HepG2 (cell line): Measurements from ENCODE around the gene TTPAL. TPM values are rescaled to one million over a fixed set of nuclear protein-coding genes. Genes with fewer than 3 reads are reported as not detected.

ENCODE experiments used
- ATAC-seq: fragments of 200-7000 bp; cut with Tn5 transposase; 3 replicates; pipeline ENCODE4 v1.9.1; 2020; ENCODE audit warnings: mild to moderate bottlenecking, moderate library complexity
- BruUV-seq: library from RNA; stranded (reverse); fragments of 400-500 nt; replicated peaks from 2 replicates; lab custom pipeline; 2021; lab: Mats Ljungman, UMichigan
- CTCF ChIA-PET: fragments of 300-600 bp; formaldehyde crosslinking; extraction: SDS; loops from one replicate; lab custom pipeline; 2021; ENCODE audit warnings: low total read pairs, inconsistent platforms, low intra/inter-chr PET ratio; lab: Yijun Ruan, JAX
- POLR2A ChIA-PET: fragments of 350-600 bp; sonication (Branson Sonifier 250); formaldehyde crosslinking; loops from one replicate; lab custom pipeline; 2020; ENCODE audit warnings: antibody characterized with exemption, inconsistent platforms; lab: Yijun Ruan, JAX
- DNase-seq: peaks from one replicate; pipeline ENCODE4 v3.0.0-alpha.2; 2015; ENCODE audit warnings: low spot score
- FAIRE-seq: peaks from 3 replicates; lab custom pipeline; 2011; peaks lifted over from hg19 to GRCh38; lab: Jason Lieb, UNC
- H2AFZ ChIP-seq: one replicate; pipeline ENCODE4 v1.6.1; 2011; ENCODE audit warnings: low read length, inconsistent platforms
- H3K27ac ChIP-seq: fragments of 300-600 bp; 3 replicates; pipeline ENCODE4 v1.8.0; 2011; ENCODE audit warnings: mixed run types, mild to moderate bottlenecking, mixed read lengths, low read length, inconsistent platforms; ENCODE audit not compliant: insufficient read depth; ENCODE audit errors: extremely low read length
- H3K27me3 ChIP-seq, 2 experiments: fragments of 200-600 bp in 1 of 2; 2 replicates in 1 of 2; 3 replicates in 1 of 2; pipeline versions ENCODE4 v1.6.0 to v1.8.0; 2011; ENCODE audit warnings: low read length in 2 of 2, mild to moderate bottlenecking in 2 of 2, moderate library complexity in 2 of 2, inconsistent platforms in 1 of 2; ENCODE audit not compliant: insufficient read depth in 2 of 2, control insufficient read depth in 1 of 2
- H3K36me3 ChIP-seq, 2 experiments: fragments of 200-600 bp in 1 of 2; replicated peaks in 1 of 2; 2 replicates in 1 of 2; 3 replicates in 1 of 2; pipeline versions ENCODE4 v1.5.1 to v1.8.0; 2011; ENCODE audit warnings: low read length in 2 of 2, inconsistent platforms in 1 of 2; ENCODE audit not compliant: insufficient read depth in 2 of 2, control insufficient read depth in 1 of 2
- H3K4me1 ChIP-seq: 2 replicates; pipeline ENCODE4 v1.5.1; 2012; ENCODE audit warnings: low read length, inconsistent platforms; ENCODE audit not compliant: insufficient read depth
- H3K4me2 ChIP-seq: 2 replicates; pipeline ENCODE4 v1.6.0; 2011; ENCODE audit warnings: low read depth, low read length, inconsistent platforms
- H3K4me3 ChIP-seq, 3 experiments: fragments of 200-600 bp in 1 of 3; sonication (generic), shearing (Covaris generic) in 1 of 3; replicated peaks in 1 of 3; 2 replicates each; pipeline ENCODE4 v1.5.1; 2011 to 2016; ENCODE audit warnings: low read length in 3 of 3, inconsistent platforms in 2 of 3, low read depth in 2 of 3, mild to moderate bottlenecking in 2 of 3, control low read depth in 1 of 3, mixed read lengths in 1 of 3; ENCODE audit not compliant: insufficient read depth in 1 of 3
- H3K79me2 ChIP-seq: one replicate; pipeline ENCODE4 v1.6.1; 2011; ENCODE audit warnings: low read length, inconsistent platforms; ENCODE audit not compliant: insufficient read depth
- H3K9ac ChIP-seq: 2 replicates; pipeline ENCODE4 v1.6.0; 2011; ENCODE audit warnings: mild to moderate bottlenecking, low read depth, low read length, inconsistent platforms; ENCODE audit not compliant: insufficient read depth
- H3K9me3 ChIP-seq: 2 replicates; pipeline ENCODE4 v1.5.1; 2012; ENCODE audit warnings: mild to moderate bottlenecking, low read length
- H4K20me1 ChIP-seq: 2 replicates; pipeline ENCODE4 v1.6.0; 2011; ENCODE audit warnings: inconsistent platforms, mild to moderate bottlenecking, low read length, moderate library complexity; ENCODE audit not compliant: insufficient read depth
- BHLHE40 ChIP-seq: IDR thresholded peaks from 2 replicates; pipeline ENCODE4 v1.6.1; 2011; ENCODE audit warnings: low read length, improper control_type of control experiment
- CEBPB ChIP-seq: IDR thresholded peaks from 2 replicates; pipeline ENCODE4 v1.6.1; 2011; ENCODE audit warnings: low read depth, low read length, improper control_type of control experiment, borderline replicate concordance
- HDAC1 ChIP-seq: sonication (generic); formaldehyde crosslinking; IDR thresholded peaks from 2 replicates; pipeline ENCODE4 v1.5.1; 2020; ENCODE audit warnings: mild to moderate bottlenecking, missing genetic modification reagents
- IRF1 ChIP-seq: sonication (generic); formaldehyde crosslinking; IDR thresholded peaks from 2 replicates; pipeline ENCODE4 v1.4.0; 2020; ENCODE audit warnings: low read depth, mild to moderate bottlenecking, missing genetic modification reagents
- MED13 ChIP-seq: sonication (generic); formaldehyde crosslinking; IDR thresholded peaks from 2 replicates; pipeline ENCODE4 v1.5.0; 2020; ENCODE audit warnings: missing genetic modification reagents
- SKIL ChIP-seq: sonication (generic); formaldehyde crosslinking; IDR thresholded peaks from 2 replicates; pipeline ENCODE4 v1.8.0; 2022; ENCODE audit warnings: missing genetic modification reagents, mild to moderate bottlenecking, moderate library complexity, borderline replicate concordance
- ZBTB3 ChIP-seq: sonication (generic); formaldehyde crosslinking; IDR thresholded peaks from 2 replicates; pipeline ENCODE4 v1.4.0; 2020; ENCODE audit warnings: low read depth, mild to moderate bottlenecking, moderate library complexity, missing genetic modification reagents, borderline replicate concordance
- ZBTB7B ChIP-seq: sonication (generic); formaldehyde crosslinking; IDR thresholded peaks from 2 replicates; pipeline ENCODE4 v1.4.0; 2020; ENCODE audit warnings: missing genetic modification reagents
- ZFP62 ChIP-seq: sonication (generic); formaldehyde crosslinking; IDR thresholded peaks from 2 replicates; pipeline ENCODE4 v1.4.0; 2020; ENCODE audit warnings: missing genetic modification reagents
- ZNF484 ChIP-seq: sonication (generic); formaldehyde crosslinking; IDR thresholded peaks from 2 replicates; pipeline ENCODE4 v1.5.1; 2020; ENCODE audit warnings: mild to moderate bottlenecking, low read depth, missing genetic modification reagents, borderline replicate concordance
- ZNF710 ChIP-seq: sonication (generic); formaldehyde crosslinking; IDR thresholded peaks from 2 replicates; pipeline ENCODE4 v1.5.0; 2020; ENCODE audit warnings: mild to moderate bottlenecking, missing genetic modification reagents, borderline replicate concordance
- WGBS: methylation state at CpG from one replicate; pipeline ENCODE4 v1.1.6; 2017; ENCODE audit warnings: low lambda C conversion rate; 5-methylcytosine and 5-hydroxymethylcytosine counted together
- in situ Hi-C: cut with HindIII; loops from 2 replicates; pipeline ENCODE4 v1.10.0; 2017; ENCODE audit warnings: low pct_unique_long_range_greater_than_20kb; ENCODE audit not compliant: extremely low pct_ligation_motif_present
- intact Hi-C: fragments of 100-400 bp; cut with micrococcal nuclease; formaldehyde crosslinking; loops from one replicate; pipeline ENCODE4 v1.10.0; 2022; ENCODE audit not compliant: unreplicated experiment
- polyA plus RNA-seq, 8 experiments: library from polyadenylated mRNA; depleted of rRNA in 3 of 8; stranded (reverse) in 7 of 8; unstranded in 1 of 8; fragments of >200 nt; fragmentation: Illumina TruSeq in 4 of 8; extraction: Trizol in 4 of 8; gene quantifications; 2 replicates each; pipeline versions ENCODE4 v1.2.1 to v1.2.3, GENCODE V29; 2011 to 2016; ENCODE audit warnings: low read depth in 4 of 8, missing spikeins in 1 of 8, mixed read lengths in 1 of 8; ENCODE audit not compliant: insufficient read depth in 1 of 8
- total RNA-seq, 5 experiments: library from RNA; depleted of rRNA; stranded (reverse); fragments of >200 nt; fragmentation: Illumina TruSeq; extraction: Trizol; gene quantifications; 2 replicates each; pipeline ENCODE4 v1.2.3, GENCODE V29; 2016; ENCODE audit warnings: low read depth in 1 of 5

Gene TTPAL
- total and polyA plus RNA-seq, 2 of the 13 experiments (the other 11 are each of a cell fraction or from before 2014, with no cell fraction given) = 4.3 to 18.8 TPM

GRCh38 chr20:44470327-44470726 is 5.3 kb upstream of the TTPAL start:
- H2AFZ ChIP-seq = no peak overlapping the region
- WGBS = 22% methylated on average over 5 of the region's 5 CpGs
- H4K20me1 ChIP-seq = no peaks in the 10 kb centered on the region
- no peaks in the 10 kb centered on the region for H3K9me3 ChIP-seq
- CTCF ChIA-PET = interaction anchor here (0.7 to 2.7 kb wide), 4 partner anchors 86 to 354 kb away, joined by 3 to 36 read pairs (median 18); no protein-coding TSS in a partner anchor
- no peaks in the 10 kb centered on the region for H3K36me3 ChIP-seq
- DNase-seq (no peak), ATAC-seq (no peak), FAIRE-seq (no peak)
- H3K4me1 ChIP-seq = peaks cover 53% of the 10 kb centered on the region
- no TSS peak for BruUV-seq
- TF ChIP-seq CEBPB (peak; percentile 38), ZNF484 (no peak), BHLHE40 (peak; percentile 65)
- TF ChIP-seq, all 625 proteins: peak for 2
- H3K27me3 ChIP-seq = no peaks in the 10 kb centered on the region; a peak in 1 of 5 replicates
- intact Hi-C loops = loop anchor here (2.0 kb wide), 1 partner anchor 76 kb away; no protein-coding TSS in a partner anchor
- H3K79me2 ChIP-seq = no peaks in the 10 kb centered on the region
- H3K4me3 ChIP-seq = no peak overlapping the region
- no peak overlapping the region for H3K27ac ChIP-seq
- POLR2A ChIA-PET = interaction anchor here (2.3 kb wide), 1 partner anchor 76 kb away, joined by 11 read pairs; no protein-coding TSS in a partner anchor
- H3K4me2 ChIP-seq = no peak overlapping the region
- no peak overlapping the region for H3K9ac ChIP-seq
- in situ Hi-C loops = loop anchor here (5.0 to 10.0 kb wide), 3 partner anchors 158 to 356 kb away; partner anchors contain the start of gene FITM2

- H3K36me3 ChIP-seq = no peaks in the 10 kb centered on the region
- intact Hi-C loops (loop anchor here (1.0 to 2.0 kb wide), 4 partner anchors 77 to 355 kb away; no protein-coding TSS in a partner anchor), in situ Hi-C loops (loop anchor here (5.0 to 10.0 kb wide), 3 partner anchors 159 to 357 kb away; partner anchors contain the start of gene FITM2)
- peak; percentile 45 for ATAC-seq
- CTCF ChIA-PET = interaction anchor here (0.7 to 3.0 kb wide), 10 partner anchors 10 to 395 kb away, joined by 3 to 36 read pairs (median 10); partner anchors contain the start of gene FITM2
- POLR2A ChIA-PET = interaction anchor here (0.7 to 2.6 kb wide), 9 partner anchors 10 to 260 kb away, joined by 3 to 14 read pairs (median 6); no protein-coding TSS in a partner anchor
- H3K4me1 ChIP-seq = peaks cover 53% of the 10 kb centered on the region
- H4K20me1 ChIP-seq = no peaks in the 10 kb centered on the region
- peak; percentile 81 for FAIRE-seq
- H3K27me3 ChIP-seq = no peaks in the 10 kb centered on the region; a peak in 1 of 5 replicates
- H3K4me2 ChIP-seq = peak overlapping the region; percentile 48
- H3K27ac ChIP-seq = no peak overlapping the region
- H3K9me3 ChIP-seq = no peaks in the 10 kb centered on the region
- H2AFZ ChIP-seq = no peak overlapping the region
- 8% methylated on average over 2 of the region's 2 CpGs for WGBS
- no TSS peak for BruUV-seq
- peak; percentile 86 for DNase-seq
- H3K4me3 ChIP-seq = no peak overlapping the region
- H3K9ac ChIP-seq = no peak overlapping the region
- peaks cover 6% of the 10 kb centered on the region for H3K79me2 ChIP-seq
- TF ChIP-seq ZBTB7B (CRISPR knock-in tag) = 0 out of 2 replicates have a peak, but pooled peaks have one; percentile 42
- no peak for TF ChIP-seq HDAC1
- TF ChIP-seq ZNF710 (CRISPR knock-in tag) = no peak
- TF ChIP-seq IRF1 = no peak
- no peak for TF ChIP-seq ZBTB3
- TF ChIP-seq ZFP62 (CRISPR knock-in tag) = no peak
- no peak for TF ChIP-seq MED13 (CRISPR knock-in tag)
- TF ChIP-seq SKIL = no peak
These were observed 4.2 kb upstream of the TTPAL start for GRCh38 chr20:44471481-44471882.
